GM23338 (cell line): ENCODE measurements around the gene CIPC. TPM values are rescaled to one million over a fixed set of nuclear protein-coding genes. Genes with fewer than 3 reads are reported as not detected.

ENCODE experiments used
- ATAC-seq: fragments of 200-7000 bp; cut with Tn5 transposase; 3 replicates; pipeline ENCODE4 v1.9.1; 2020
- DNase-seq: peaks from one replicate; pipeline ENCODE4 v3.0.0-alpha.2; 2015; ENCODE audit warnings: low spot score
- H2AFZ ChIP-seq: fragments of 200-600 bp; sonication (generic); 2 replicates; pipeline ENCODE4 v1.8.0; 2016; ENCODE audit warnings: antibody characterized with exemption, mild to moderate bottlenecking, moderate library complexity
- H3F3A ChIP-seq: fragments of 200-600 bp; sonication (generic); replicated peaks from 2 replicates; pipeline ENCODE4 v1.8.0; 2017; ENCODE audit warnings: antibody characterized with exemption, mixed run types, low read depth
- H3K27ac ChIP-seq: fragments of 200-600 bp; sonication (generic); 2 replicates; pipeline ENCODE4 v1.6.1; 2016; ENCODE audit warnings: low read depth
- H3K27me3 ChIP-seq: fragments of 200-600 bp; sonication (generic); 2 replicates; pipeline ENCODE4 v1.8.0; 2016; ENCODE audit warnings: mild to moderate bottlenecking, mixed run types, moderate library complexity; ENCODE audit not compliant: insufficient read depth
- H3K36me3 ChIP-seq: fragments of 200-600 bp; sonication (generic); 2 replicates; pipeline ENCODE4 v1.8.0; 2016; ENCODE audit warnings: mild to moderate bottlenecking; ENCODE audit not compliant: insufficient read depth
- H3K4me1 ChIP-seq: fragments of 200-600 bp; sonication (generic); 2 replicates; pipeline ENCODE4 v1.8.0; 2016; ENCODE audit warnings: mild to moderate bottlenecking, moderate library complexity; ENCODE audit not compliant: insufficient read depth
- H3K4me2 ChIP-seq: fragments of 200-600 bp; sonication (generic); 2 replicates; pipeline ENCODE4 v1.7.1; 2017; ENCODE audit warnings: mixed run types
- H3K4me3 ChIP-seq: fragments of 200-600 bp; sonication (generic); 2 replicates; pipeline ENCODE4 v1.6.1; 2016; ENCODE audit warnings: mixed run types
- H3K79me2 ChIP-seq: fragments of 200-600 bp; sonication (generic); replicated peaks from 2 replicates; pipeline ENCODE4 v1.8.0; 2017; ENCODE audit warnings: mild to moderate bottlenecking; ENCODE audit not compliant: insufficient read depth
- H3K9me2 ChIP-seq: fragments of 200-600 bp; sonication (generic); 2 replicates; pipeline ENCODE4 v1.8.0; 2017; ENCODE audit not compliant: insufficient read depth
- H4K20me1 ChIP-seq: fragments of 200-600 bp; sonication (generic); replicated peaks from 2 replicates; pipeline ENCODE4 v1.8.0; 2017; ENCODE audit warnings: mild to moderate bottlenecking; ENCODE audit not compliant: insufficient read depth
- H3K27ac Mint-ChIP-seq: 2 replicates; pipeline ENCODE4 v1.8.0; 2020; ENCODE audit warnings: inconsistent platforms, mild to moderate bottlenecking, moderate library complexity, mixed read lengths
- H3K27me3 Mint-ChIP-seq: 3 replicates; pipeline ENCODE4 v1.8.0; 2022; ENCODE audit warnings: low read depth, mild to moderate bottlenecking, moderate library complexity, mixed read lengths, inconsistent platforms; ENCODE audit not compliant: insufficient read depth, poor library complexity
- H3K36me3 Mint-ChIP-seq: 3 replicates; pipeline ENCODE4 v1.8.0; 2021; ENCODE audit warnings: low read depth, mild to moderate bottlenecking, inconsistent platforms, moderate library complexity, mixed read lengths
- H3K4me1 Mint-ChIP-seq: 3 replicates; pipeline ENCODE4 v1.8.0; 2020; ENCODE audit warnings: mild to moderate bottlenecking, inconsistent platforms, mixed read lengths
- H3K4me3 Mint-ChIP-seq: 3 replicates; pipeline ENCODE4 v1.8.0; 2021; ENCODE audit warnings: moderate library complexity, mild to moderate bottlenecking, inconsistent platforms, mixed read lengths
- H3K9me3 Mint-ChIP-seq: 3 replicates; pipeline ENCODE4 v1.8.0; 2020; ENCODE audit warnings: moderate library complexity, mild to moderate bottlenecking, inconsistent platforms, mixed read lengths
- CREB1 ChIP-seq: fragments of 250-450 bp; sonication (Bioruptor Pico); IDR thresholded peaks from 2 replicates; pipeline ENCODE4 v1.5.0; 2020; ENCODE audit warnings: low read depth, mild to moderate bottlenecking, moderate library complexity
- CTCF ChIP-seq, 2 experiments: fragments of 200-600 bp in 1 of 2; sonication (generic) in 1 of 2; conservative IDR thresholded peaks; 2 replicates each; pipeline versions ENCODE4 v1.5.1 to v1.6.1; 2016 to 2017; ENCODE audit warnings: antibody characterized with exemption in 2 of 2, low read depth in 2 of 2, mild to moderate bottlenecking in 2 of 2, moderate library complexity in 1 of 2
- ETS1 ChIP-seq: IDR thresholded peaks from 2 replicates; pipeline ENCODE4 v1.6.1; 2016; ENCODE audit warnings: antibody characterized with exemption
- EZH2 ChIP-seq: fragments of 200-600 bp; sonication (generic); IDR thresholded peaks from one replicate; pipeline ENCODE4 v1.8.0; 2017; ENCODE audit warnings: antibody characterized with exemption, mild to moderate bottlenecking, low read depth; ENCODE audit not compliant: unreplicated experiment
- EZH2phosphoT487 ChIP-seq: fragments of 200-600 bp; sonication (generic); IDR thresholded peaks from one replicate; pipeline ENCODE4 v1.8.1; 2018; ENCODE audit warnings: antibody characterized with exemption; ENCODE audit not compliant: unreplicated experiment
- JUNB ChIP-seq: IDR thresholded peaks from one replicate; pipeline ENCODE4 v1.6.1; 2016; ENCODE audit warnings: antibody characterized with exemption; ENCODE audit not compliant: unreplicated experiment
- NANOG ChIP-seq: IDR thresholded peaks from 2 replicates; pipeline ENCODE4 v1.6.1; 2016; ENCODE audit warnings: antibody characterized with exemption, borderline replicate concordance
- REST ChIP-seq: IDR thresholded peaks from one replicate; pipeline ENCODE4 v1.6.1; 2018; ENCODE audit warnings: antibody characterized with exemption; ENCODE audit not compliant: unreplicated experiment
- STAT1 ChIP-seq: IDR thresholded peaks from one replicate; pipeline ENCODE4 v1.6.1; 2016; ENCODE audit warnings: antibody characterized with exemption; ENCODE audit not compliant: unreplicated experiment
- ZNF114 ChIP-seq: fragments of 250-450 bp; sonication (Bioruptor Pico); IDR thresholded peaks from 2 replicates; pipeline ENCODE4 v1.5.0; 2020; ENCODE audit warnings: mild to moderate bottlenecking, moderate library complexity
- ZNF331 ChIP-seq: fragments of 250-450 bp; sonication (Bioruptor Pico); IDR thresholded peaks from 2 replicates; pipeline ENCODE4 v1.5.0; 2020; ENCODE audit warnings: low read depth, mild to moderate bottlenecking, moderate library complexity
- ZNF462 ChIP-seq: fragments of 250-450 bp; sonication (Bioruptor Pico); IDR thresholded peaks from 2 replicates; pipeline ENCODE4 v1.5.0; 2020; ENCODE audit warnings: mild to moderate bottlenecking, moderate library complexity
- polyA plus RNA-seq: library from polyadenylated mRNA; unstranded; fragments of >200 nt; fragmentation: Nextera tagmentation; extraction: Ambion mirVana; gene quantifications from 2 replicates; pipeline ENCODE4 v1.2.1, GENCODE V29; 2016
- total RNA-seq: library from RNA; depleted of rRNA; stranded (reverse); fragments of >200 nt; shearing (Covaris generic); gene quantifications from 2 replicates; pipeline ENCODE4 v1.2.3, GENCODE V29; 2014

The CIPC gene
- total and polyA plus RNA-seq, 2 experiments from 2014 or later, result 8.1 to 36.9 TPM

GRCh38 chr14:77113644-77114043, 15.6 kb downstream of the CIPC start:
- Histone ChIP-seq H3K27me3 (no peaks in the 10 kb centered on the region), H3F3A (peaks cover 11% of the 10 kb centered on the region; the same call in 1 of the 2 replicates), H3K9me2 (no peaks in the 10 kb centered on the region), H3K4me1 (peaks cover 31% of the 10 kb centered on the region), H3K27ac (no peak overlapping the region), H4K20me1 (no peaks in the 10 kb centered on the region), H2AFZ (no peak overlapping the region), H3K36me3 (peaks cover 19% of the 10 kb centered on the region), H3K79me2 (peaks cover 6% of the 10 kb centered on the region; the same call in 1 of the 2 replicates), H3K4me3 (no peak overlapping the region), H3K4me2 (no peak overlapping the region)
- H3K36me3 Mint-ChIP-seq, result peaks cover 41% of the 10 kb centered on the region
- no peak for DNase-seq
- ATAC-seq, result peak; percentile 10; the same call in 1 of the 3 replicates
- no peak overlapping the region; the same call in 2 of the 3 replicates for H3K4me3 Mint-ChIP-seq
- TF ChIP-seq EZH2phosphoT487, result no peak
- no peak for TF ChIP-seq ZNF462 (CRISPR knock-in tag)
- TF ChIP-seq ETS1, result no peak
- no peak for TF ChIP-seq ZNF331 (CRISPR knock-in tag)
- TF ChIP-seq CREB1, result no peak
- no peak for TF ChIP-seq STAT1
- no peak for TF ChIP-seq EZH2
- TF ChIP-seq REST, result no peak
- TF ChIP-seq JUNB, result no peak
- TF ChIP-seq ZNF114 (CRISPR knock-in tag), result no peak
- no peak for TF ChIP-seq NANOG
- no peak; a peak in 1 of 4 replicates for TF ChIP-seq CTCF (conservative IDR thresholded peaks at IDR 0.05; ENCODE audit: low read depth in 2 of 2)
- H3K9me3 Mint-ChIP-seq, result no peaks in the 10 kb centered on the region
- peak overlapping the region; percentile 89 for H3K27ac Mint-ChIP-seq
- peaks cover 45% of the 10 kb centered on the region for H3K4me1 Mint-ChIP-seq
- H3K27me3 Mint-ChIP-seq, result peaks cover 2% of the 10 kb centered on the region
